Colonic mucosa (tissue), 4 donors: ENCODE results near the gene NRG2. TPM values are rescaled to one million over a fixed set of nuclear protein-coding genes. Genes with fewer than 3 reads are reported as not detected.

ENCODE experiments used
- DNase-seq: peaks from one replicate; pipeline ENCODE4 v3.0.0-alpha.2; 2020
- H3K27ac ChIP-seq: fragments of 200-600 bp; one replicate; pipeline ENCODE4 v1.8.0; 2021
- H3K27me3 ChIP-seq: fragments of 200-600 bp; one replicate; pipeline ENCODE4 v1.8.0; 2021
- H3K36me3 ChIP-seq: fragments of 200-600 bp; one replicate; pipeline ENCODE4 v1.8.0; 2021
- H3K4me1 ChIP-seq: fragments of 200-600 bp; one replicate; pipeline ENCODE4 v1.8.0; 2021; ENCODE audit warnings: mild to moderate bottlenecking
- H3K4me3 ChIP-seq: fragments of 200-600 bp; one replicate; pipeline ENCODE4 v1.8.0; 2021
- H3K9ac ChIP-seq, 2 donors: one replicate each; pipeline ENCODE4 v1.7.0; 2013; ENCODE audit warnings: control low read depth in 2 of 2, low read depth in 2 of 2, low read length in 2 of 2
- H3K9me3 ChIP-seq: fragments of 200-600 bp; one replicate; pipeline ENCODE4 v1.8.0; 2021
- CTCF ChIP-seq: fragments of 200-600 bp; IDR thresholded peaks from one replicate; pipeline ENCODE4 v1.8.0; 2022; ENCODE audit warnings: antibody characterized with exemption, mild to moderate bottlenecking
- intact Hi-C: fragments of 100-400 bp; cut with DNase I; formaldehyde crosslinking; loops from one replicate; pipeline ENCODE4 v1.14.1; 2022
- total RNA-seq, 2 donors: library from RNA; stranded (reverse); fragmentation: NEBNext Ultra II Directional in 1 of 2; extraction: Animal tissue kit (Norgen Biotek cat#: 25700) in 1 of 2; gene quantifications; one replicate each; pipeline ENCODE4 v1.2.1, GENCODE V29; 2021
- donor health status: healthy.
- donor health status: DM: no; HTN: no; CAD: no.
- donor health status: DM: no; HTN: no; CAD: no.

Gene NRG2
- total RNA-seq, 2 donors from 2014 or later: 0.10 to 0.48 TPM

GRCh38 chr5:139910901-139911300, 132.2 kb downstream of the NRG2 start:
- Histone ChIP-seq H3K9ac (no peak overlapping the region), H3K36me3 (no peaks in the 10 kb centered on the region), H3K9me3 (no peaks in the 10 kb centered on the region), H3K4me1 (no peaks in the 10 kb centered on the region), H3K27ac (no peak overlapping the region), H3K27me3 (no peaks in the 10 kb centered on the region), H3K4me3 (no peak overlapping the region)
- intact Hi-C loops: no loop called here
- DNase-seq: no peak
- no peak for TF ChIP-seq CTCF

DNA sequence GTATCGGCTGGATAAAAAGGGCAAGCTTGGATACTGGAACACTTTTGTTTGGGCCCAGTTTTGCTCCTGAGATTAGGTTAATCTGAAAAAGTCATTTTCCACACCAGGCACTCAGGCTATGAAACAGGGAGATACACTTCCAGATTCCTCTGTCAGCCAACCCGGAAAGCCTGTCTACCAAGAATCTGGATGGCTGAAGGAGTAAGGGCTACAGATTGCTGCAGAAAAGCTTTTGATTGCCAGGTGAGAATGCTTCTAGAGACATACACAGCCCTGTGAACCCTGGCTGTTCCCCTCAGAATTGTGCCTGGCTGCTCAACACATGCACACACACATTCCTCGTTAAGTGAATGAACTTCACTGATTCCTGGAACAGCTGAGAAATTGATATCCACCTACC, 133.1 kb downstream of the NRG2 start:
- Histone ChIP-seq H3K27me3 (peaks cover 6% of the 10 kb centered on the region), H3K27ac (no peak overlapping the region), H3K9me3 (no peaks in the 10 kb centered on the region), H3K9ac (no peak overlapping the region), H3K4me3 (no peak overlapping the region), H3K4me1 (no peaks in the 10 kb centered on the region), H3K36me3 (no peaks in the 10 kb centered on the region)
- intact Hi-C loops: no loop called here
- TF ChIP-seq CTCF: no peak
- no peak for DNase-seq

DNA sequence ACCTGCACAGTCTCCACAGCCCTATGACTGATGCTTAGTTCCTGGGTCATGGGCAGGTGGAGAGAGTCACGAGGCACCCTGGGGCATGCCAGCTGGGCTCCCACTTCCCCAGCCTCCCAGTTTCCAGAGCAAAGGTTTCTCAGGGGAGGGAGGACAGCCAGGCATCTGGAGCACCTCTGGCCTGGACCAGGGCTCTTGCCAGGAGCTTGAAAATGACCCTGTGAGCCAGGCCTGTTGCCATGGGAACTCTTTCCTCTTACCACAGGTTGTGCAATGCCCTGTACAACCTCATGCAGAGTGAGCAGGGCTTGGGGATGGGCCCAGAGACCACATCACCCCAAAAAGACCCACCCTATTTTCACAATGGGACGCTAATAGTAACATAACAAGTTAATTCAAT, 134.3 kb downstream of the NRG2 start:
- no peak for TF ChIP-seq CTCF
- Histone ChIP-seq H3K36me3 (no peaks in the 10 kb centered on the region), H3K27me3 (peaks cover 19% of the 10 kb centered on the region), H3K9me3 (no peaks in the 10 kb centered on the region), H3K4me3 (no peak overlapping the region), H3K4me1 (no peaks in the 10 kb centered on the region), H3K9ac (no peak overlapping the region), H3K27ac (no peak overlapping the region)
- intact Hi-C loops: no loop called here
- no peak for DNase-seq

- TF ChIP-seq CTCF: no peak
- no peak overlapping the region for H3K27ac ChIP-seq
- H3K36me3 ChIP-seq: no peaks in the 10 kb centered on the region
- H3K9ac ChIP-seq: no peak overlapping the region
- no peaks in the 10 kb centered on the region for H3K4me1 ChIP-seq
- no peaks in the 10 kb centered on the region for H3K9me3 ChIP-seq
- intact Hi-C loops: no loop called here
- H3K4me3 ChIP-seq: no peak overlapping the region
- peaks cover 39% of the 10 kb centered on the region for H3K27me3 ChIP-seq
- no peak for DNase-seq
These were observed 136.4 kb downstream of the NRG2 start for GRCh38 chr5:139906661-139907060.

DNA sequence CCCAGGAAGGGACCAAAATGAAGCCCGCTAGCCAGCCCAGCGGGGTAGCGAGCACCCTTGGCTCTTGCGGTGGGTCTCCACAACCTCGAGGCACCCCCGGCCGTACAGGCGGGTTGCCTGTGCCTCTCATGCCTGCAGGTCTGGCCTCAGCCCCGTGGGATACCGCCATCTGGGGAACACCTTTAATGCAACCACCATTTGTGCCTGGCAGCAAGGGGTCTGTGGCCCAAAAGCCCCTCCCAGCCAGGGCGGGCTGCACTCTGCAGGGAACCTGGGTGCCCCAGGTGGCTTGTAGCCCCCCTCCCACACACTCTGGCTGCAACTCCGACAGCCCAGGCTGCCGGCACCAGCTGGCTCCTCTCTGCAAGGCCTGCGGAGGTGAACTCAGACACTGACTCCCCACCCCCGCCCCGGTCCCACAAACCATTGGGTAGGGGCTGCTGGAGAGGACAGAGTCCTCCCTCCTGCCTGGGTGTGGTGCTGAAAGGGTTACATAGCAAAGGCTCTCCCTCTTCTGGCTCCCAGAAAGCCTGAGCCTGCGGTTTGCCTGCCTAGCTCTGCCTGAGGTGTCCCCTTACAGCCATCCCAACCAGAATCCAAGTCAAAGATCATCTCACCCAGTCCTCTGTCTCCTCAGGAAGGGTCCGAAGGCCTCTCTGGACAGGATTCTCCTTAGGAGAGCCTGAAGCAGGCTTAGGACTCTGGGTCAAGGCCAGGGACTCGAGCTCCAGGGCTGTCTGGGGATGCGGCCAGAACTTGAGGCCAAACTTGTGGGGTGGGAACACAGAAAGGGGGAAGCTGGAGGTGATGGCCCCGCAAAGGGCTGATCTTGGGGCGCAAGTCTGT, 138.1 kb downstream of the NRG2 start:
- DNase-seq: no peak
- Histone ChIP-seq H3K9ac (no peak overlapping the region), H3K27me3 (peaks cover 44% of the 10 kb centered on the region), H3K9me3 (no peaks in the 10 kb centered on the region), H3K4me3 (peak overlapping the region; percentile 28), H3K4me1 (no peaks in the 10 kb centered on the region), H3K27ac (no peak overlapping the region), H3K36me3 (no peaks in the 10 kb centered on the region)
- TF ChIP-seq CTCF: no peak
- intact Hi-C loops: no loop called here
